ENCODE results near the gene GLB1L2.

- no peak for TF ChIP-seq GATA1 (IDR thresholded peaks at IDR 0.05; ENCODE audit: low read depth, low read length)
- no peak for TF ChIP-seq POLR2A (IDR thresholded peaks at IDR 0.05; ENCODE audit: low read length)
Measured at GRCh38 chr11:134338654-134339053, 6.9 kb downstream of the GLB1L2 start.
